UCSD-AML1 (cell line): ENCODE data around the gene PLEKHA8.

ENCODE experiments used
- DNase-seq: peaks from one replicate; lab custom pipeline; 2025; ENCODE audit not compliant: unreplicated experiment; lab: John Stamatoyannopoulos, UW

Gene PLEKHA8

DNA sequence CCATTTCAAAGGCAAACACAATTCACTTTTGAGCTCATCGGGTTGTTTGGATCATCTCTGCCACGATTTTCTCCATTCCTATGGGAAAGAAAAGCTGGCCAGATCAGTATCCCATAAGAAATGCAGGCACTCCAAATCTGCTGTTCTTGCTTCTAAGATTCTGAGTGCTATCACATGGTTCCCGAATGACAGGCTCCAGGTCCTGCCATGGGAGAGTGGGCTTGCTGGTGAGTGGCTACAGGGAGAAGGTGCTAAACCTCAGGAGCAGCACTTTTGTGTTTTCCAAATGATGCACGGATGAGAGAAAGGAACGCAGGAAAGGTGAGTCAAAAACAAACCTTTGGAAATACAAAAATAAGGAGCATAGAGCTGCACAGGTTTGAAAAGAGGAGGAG lies 138.6 kb downstream of the PLEKHA8 start:
- no peak for DNase-seq

DNA sequence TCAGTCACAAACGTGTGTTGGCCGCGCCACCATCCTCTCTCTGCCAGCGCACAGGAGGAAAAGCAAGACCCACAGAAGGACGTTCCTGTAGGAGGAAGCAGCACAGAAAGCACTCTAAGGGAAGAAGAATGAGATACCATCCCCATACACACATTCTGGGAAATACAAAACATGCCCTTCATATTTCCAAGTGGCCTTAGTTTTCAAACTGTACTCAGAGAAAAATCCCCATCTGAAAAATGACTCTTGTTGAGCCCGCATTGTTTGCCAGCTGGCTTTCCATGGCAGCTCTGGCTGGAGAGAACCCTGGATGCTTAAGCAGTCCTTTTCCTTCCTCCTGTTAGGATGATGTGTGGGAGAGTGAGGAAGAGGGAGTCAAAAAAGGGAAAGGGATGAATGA lies 139.7 kb downstream of the PLEKHA8 start:
- no peak for DNase-seq

DNA sequence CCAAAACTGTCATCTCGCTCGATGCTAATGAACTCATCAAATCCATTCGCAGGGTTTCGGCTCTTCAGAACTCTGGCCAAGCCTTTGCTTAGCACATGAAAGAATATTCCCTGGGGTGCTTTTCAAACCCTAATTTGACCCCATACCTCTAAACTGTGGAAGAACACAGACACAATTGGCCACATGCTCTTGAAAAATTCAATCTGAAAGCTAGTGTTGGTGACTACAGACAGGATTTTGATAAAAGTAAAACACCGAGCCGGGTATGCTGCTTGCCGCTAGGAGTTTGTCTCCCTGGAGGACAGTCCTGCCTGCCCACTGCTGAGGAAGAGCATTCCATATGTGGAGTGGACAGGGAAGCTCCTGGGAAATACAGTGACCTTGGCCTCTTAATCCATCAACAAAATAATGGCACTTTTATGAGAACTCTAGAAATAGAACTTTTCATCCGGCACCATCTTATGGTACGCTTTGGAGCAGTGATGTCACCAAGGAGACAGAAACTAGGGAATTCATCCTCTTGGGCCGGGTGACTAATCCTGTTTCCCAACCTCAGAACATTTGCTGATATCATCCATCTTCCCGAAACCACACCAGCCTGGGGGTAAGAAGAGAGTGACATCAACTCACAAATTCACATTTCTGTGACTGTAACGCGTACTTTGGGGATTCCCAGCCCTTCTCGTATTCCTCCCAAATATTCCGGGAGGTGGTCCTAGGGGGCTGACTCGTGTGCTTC lies 140.8 kb downstream of the PLEKHA8 start:
- no peak for DNase-seq

DNA sequence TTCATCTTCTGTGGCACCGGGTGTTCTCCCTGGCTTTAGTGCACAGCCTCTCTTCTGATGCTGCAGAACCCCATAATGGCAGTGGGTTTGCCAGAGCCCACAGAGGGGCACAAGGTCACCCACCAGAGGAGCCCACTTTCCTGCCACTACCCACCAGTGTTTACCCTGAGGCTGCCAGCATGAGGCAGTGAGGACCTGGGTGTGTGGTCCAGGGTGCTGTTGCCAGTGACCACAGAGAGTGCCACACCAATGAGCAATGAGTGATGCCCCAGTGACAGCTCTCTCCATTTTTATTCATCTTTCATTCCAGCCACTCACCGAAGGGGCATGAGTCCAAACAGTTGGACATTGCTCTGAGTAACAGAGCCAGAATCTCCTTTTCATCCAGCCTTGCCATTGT lies 141.4 kb downstream of the PLEKHA8 start:
- DNase-seq, result no peak

DNA sequence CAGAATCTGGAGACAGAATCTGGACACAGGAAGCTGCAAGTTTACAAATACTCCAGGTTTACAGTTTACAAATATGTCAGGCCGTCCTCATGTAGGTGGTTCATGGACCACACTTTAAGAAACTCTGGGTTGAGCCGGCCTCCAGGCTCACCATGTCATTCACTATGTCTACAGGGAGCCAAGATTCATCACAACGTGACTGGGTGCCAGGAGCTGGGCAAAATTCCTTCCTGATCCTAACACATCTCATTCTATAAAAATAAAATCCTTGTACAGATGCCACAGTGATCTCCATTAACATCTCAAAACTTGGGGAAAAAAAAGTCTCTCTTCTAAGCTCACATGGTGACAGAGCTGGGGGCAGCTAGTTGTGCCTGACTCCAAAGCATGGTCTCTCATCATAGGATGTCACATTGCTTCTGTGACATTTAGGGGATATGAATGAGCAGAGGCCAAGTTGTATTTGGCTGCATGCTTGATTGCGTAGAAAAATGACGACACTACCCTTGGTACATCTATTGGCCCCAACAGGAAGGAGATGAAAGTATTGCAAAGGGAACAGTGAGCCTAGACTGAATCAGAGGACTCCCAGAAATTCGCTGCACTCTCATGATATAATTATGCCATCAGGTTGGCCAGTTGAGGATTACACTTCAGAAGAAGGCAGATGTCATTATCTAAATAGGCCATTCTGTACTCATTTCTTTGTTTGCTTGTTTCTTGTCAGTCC lies 142.4 kb downstream of the PLEKHA8 start:
- DNase-seq, result no peak

DNA sequence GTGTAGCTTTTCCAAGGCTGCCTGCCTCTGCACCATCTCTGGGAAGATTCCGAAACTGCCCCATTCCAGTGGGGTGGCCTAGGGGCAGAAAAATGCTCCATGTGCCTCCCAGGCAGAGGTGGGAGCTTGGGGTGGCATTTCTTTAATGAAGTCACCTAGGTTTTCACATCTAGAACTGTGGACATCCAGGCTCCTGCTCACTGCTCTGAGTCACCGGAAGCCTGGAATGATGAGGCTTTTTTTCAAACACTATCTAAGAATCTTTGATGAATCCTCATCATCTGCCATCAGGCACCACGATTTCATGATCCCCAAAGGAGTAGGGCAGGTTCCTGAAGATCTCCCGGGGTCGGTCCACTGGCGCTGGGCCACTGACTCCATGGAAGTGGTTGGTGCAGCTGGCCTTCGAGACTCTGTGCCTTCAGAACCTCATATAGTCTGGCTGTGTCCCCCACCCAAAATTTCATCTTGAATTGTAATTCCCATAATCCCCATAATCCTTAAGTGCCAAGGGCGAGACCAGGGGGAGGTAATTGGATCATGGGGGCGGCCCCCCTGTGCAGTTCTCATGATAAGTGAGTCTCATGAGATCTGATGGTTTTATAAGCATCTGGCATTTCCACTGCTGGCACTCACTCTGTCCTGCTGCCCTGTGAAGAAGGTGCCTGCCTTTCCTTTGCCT lies 143.7 kb downstream of the PLEKHA8 start:
- DNase-seq, result no peak

DNA sequence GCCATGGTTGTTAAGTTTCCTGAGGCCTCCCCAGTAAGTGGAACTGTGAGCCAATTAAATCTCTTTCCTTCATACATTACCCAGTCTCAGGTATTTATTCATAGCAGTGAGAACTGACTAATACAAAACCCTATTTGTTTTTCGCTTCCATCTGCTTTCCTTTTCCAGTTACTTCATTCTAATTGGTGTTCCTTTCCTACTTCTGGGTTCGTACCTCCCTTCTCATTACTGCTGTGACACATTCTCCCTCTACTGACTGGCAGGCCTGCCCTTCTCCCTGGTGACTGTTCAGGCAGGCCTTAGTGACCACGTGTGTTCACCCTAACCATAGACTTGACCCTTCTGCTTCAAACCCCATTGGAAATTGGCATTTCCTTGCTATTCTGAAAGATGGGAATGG lies 144.2 kb downstream of the PLEKHA8 start:
- no peak for DNase-seq

DNA sequence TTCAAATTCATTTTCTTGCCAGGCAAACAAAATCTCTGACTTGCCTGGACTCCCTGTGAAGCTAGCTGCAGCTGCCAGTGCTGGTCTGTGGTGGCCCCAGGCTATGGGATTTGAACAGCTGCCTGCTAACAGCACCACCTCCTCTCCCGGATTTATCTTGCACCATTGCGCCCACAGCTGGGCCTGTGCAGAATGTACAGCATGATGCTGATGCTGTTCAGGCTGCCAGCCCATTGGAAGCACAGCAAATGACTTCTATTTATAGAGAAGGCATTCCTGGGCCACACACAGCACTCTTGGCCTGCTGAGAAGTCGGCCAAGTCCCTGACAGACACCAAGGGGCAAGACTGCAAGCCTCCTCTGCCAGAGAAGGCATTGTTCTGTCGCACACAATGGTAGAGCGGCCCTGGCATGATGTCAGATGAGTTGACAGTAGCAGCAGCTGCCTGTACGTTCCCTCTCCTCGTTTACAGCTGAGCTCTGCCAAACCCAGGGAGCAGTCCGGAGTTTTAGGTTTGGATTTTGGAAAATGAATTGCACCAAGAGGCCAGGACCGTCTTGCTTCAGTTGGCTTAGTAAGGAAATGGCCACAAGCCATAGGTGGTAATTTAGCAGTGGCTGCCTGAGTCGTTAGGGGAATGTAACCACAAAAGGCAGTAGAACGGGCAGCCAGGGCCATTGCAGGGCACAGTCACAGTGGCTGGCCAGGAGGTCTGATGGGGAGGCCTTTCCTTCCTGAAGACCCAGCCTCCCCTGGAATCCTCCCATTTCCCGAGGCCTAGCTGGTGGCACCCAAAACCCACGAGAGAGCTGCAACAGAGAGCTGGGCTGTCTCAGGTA lies 145.1 kb downstream of the PLEKHA8 start:
- DNase-seq, result peak; percentile 9

DNA sequence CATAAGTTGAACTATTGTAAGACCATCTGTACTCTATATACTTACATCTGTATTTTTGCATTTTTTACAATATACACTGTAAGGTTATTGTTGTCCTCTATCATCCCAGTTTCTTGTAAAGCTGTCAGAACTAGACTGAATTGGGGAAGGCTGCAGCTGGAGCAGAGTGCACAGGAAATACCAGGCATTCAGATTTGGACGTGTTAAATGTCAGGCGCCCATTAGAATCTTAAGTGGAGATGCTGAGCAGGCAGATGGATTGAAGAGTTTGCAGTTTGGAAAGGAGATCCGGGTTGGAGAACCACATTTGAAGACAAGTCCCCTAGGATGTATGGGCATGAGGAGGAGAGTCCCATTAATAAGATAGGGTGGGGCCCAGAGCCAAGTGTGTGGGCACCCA lies 147.0 kb downstream of the PLEKHA8 start:
- DNase-seq, result no peak

DNA sequence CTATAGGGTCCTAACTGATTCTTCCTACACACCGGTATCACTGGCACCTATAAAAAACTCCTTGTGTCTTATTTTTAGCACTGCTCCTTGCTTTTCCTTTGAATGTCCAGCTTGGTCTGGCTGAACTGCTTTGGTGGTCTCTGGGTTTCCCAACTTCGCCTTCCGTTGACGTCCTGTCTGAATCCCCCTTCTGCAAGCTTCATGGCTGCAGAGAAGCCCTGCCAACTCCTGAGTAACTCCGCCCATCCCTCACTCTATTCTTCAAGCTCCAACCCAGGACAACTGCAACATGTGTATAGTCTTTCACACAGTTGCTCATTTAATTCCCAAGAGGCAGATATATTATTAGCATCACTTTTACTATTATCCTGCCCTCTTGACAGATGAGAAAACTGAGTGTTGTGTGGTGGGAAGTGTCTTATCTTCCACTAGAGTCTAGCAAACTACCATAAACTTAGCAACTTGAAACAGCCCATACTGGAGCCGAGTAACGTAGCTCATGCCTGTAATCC lies 147.5 kb downstream of the PLEKHA8 start:
- DNase-seq, result no peak

DNA sequence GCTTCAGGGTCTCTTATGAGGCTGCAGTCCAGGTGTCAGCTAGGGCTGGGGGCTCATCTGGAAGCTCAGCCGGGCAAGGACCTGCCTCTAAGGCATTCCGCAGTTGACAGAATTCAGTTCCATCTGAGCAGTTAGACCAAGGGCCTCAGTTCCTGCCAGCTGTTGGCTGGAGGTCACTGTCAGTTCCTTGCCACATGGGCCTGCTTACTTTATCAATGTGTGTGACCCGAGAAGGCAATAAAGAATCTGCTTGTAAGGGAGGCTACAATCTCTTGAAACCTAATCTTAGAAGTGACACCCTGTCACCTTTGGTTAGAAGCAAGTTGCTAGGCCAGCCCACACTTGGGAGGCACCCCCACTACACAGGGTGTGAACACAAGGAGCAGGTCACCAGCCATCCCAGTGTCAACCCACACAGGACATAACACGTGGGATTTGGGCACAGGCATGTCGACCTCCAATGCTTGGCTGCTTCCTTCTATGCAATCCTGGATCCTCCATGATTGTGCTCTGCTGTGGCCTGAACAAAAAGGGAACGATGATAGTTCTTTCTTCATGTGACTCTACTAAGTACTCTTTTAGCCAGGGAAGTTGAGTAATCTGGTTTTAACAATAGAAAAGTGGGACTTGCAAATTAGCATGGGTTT lies 148.4 kb downstream of the PLEKHA8 start:
- DNase-seq, result no peak

DNA sequence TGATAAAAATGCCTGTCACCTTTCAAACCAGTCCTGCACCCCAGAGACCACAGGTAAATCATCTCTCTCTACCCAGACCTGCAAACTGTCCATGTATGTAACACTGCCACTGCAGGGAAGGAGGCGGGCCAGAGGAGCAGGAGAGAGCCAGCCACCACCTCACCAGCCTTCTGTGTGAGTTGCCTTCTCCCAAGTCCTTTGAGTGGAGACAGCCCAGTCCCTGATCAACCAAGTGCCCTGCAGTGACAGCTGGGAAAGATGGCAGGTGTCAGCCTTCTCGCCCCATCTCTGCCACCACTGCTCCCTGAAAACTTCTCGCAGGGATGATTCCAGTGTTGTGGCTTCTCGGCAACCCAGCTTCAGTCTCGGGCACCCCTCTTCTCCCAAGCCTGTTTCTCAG lies 149.0 kb downstream of the PLEKHA8 start:
- no peak for DNase-seq

DNA sequence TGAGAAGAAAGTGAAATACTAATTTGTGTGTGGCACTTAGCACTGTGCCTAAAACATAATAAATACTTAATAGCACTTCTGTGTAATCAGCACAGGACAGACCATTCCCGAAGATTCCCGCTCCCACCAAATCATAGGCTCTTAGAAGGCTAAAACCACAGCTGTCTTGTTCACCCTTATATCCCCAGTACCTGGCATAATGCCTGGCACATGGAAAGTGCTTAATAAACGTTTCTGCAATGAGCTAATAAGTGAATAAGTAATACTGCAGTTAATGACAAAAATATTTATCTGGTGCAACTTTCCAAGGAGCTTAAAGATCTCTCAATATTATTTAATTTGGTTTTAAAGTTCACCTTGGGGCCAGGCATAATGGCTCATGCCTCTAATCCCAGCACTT lies 149.8 kb downstream of the PLEKHA8 start:
- no peak for DNase-seq

DNA sequence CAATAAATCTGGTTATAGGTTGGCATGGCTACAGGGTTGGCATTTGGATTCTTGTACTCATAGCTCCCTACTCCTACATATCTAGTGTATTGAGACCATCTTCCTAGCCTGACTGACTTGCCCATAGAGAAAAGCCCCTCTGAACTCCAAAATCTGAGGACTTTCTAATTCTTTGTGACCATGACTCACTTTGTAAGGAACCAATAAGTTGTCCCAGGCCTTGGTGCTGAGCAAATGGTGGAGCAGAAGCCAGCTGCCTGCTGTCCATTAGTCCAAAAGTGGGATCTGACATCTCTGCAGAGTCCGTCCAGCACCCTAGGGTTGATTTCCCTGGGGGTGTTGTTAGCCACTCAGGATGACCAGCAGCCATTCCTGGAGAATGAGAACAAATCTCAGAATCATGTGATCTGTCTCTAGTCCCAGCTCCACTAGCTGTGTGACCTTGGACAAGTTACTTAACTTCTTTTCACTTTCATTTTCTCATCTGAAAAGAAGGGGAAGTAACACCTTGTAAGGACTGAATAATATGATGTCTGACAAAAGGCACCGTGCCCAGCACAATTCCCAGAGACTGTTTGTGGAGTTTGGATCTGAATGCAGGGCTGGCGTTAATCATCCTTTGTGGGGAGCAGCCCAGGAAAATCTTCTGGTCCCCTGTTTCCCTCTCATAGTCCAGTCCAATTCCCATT lies 150.7 kb downstream of the PLEKHA8 start:
- DNase-seq, result no peak
